T-helper 2 cell (primary cell): ENCODE results near the gene TMEM52.
"Not testable (repeated sequence)": the region's sequence is repeated elsewhere in the genome, so short reads cannot be mapped to it uniquely, and the experiment has no call there.

Experiments used
- DNase-seq, 5 experiments: peaks; one replicate each; pipeline versions ENCODE4 v3.0.0 to v3.0.0-alpha.2; 2012 to 2022

TMEM52 gene

DNA sequence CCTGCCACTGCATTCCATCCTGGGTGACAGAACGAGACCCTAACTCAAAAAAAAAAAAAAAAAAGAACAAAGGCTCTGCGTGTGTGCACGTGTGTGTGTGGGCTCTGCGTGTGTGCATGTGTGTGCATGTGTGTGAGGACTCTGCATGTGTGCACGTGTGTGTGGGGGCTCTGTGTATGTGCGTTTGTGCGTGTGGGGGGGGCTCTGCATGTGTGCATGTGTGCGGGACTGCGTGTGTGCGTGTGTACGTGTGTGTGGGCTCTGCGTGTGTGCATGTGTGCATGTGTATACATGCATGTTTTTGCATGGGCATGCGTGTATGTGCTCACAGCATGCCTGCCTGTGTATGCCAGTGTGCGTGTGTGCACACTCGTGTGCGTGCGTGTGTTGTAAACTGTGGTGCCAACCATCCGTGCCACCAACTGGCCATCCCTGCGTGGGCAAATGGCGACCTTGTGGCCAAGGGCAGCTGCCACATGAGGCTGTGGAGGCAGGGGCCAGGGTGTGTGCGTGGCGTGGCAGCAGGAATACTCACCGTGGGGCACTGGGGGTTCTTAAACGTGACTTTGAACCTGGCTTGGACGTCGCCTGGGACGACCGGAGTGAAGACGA, 26.8 kb upstream of the TMEM52 start:
- no peak for DNase-seq

- DNase-seq, result peak; percentile 17 to 48 (median 35)
Observed at GRCh38 chr1:1943834-1944570, 24.9 kb upstream of the TMEM52 start.

DNA sequence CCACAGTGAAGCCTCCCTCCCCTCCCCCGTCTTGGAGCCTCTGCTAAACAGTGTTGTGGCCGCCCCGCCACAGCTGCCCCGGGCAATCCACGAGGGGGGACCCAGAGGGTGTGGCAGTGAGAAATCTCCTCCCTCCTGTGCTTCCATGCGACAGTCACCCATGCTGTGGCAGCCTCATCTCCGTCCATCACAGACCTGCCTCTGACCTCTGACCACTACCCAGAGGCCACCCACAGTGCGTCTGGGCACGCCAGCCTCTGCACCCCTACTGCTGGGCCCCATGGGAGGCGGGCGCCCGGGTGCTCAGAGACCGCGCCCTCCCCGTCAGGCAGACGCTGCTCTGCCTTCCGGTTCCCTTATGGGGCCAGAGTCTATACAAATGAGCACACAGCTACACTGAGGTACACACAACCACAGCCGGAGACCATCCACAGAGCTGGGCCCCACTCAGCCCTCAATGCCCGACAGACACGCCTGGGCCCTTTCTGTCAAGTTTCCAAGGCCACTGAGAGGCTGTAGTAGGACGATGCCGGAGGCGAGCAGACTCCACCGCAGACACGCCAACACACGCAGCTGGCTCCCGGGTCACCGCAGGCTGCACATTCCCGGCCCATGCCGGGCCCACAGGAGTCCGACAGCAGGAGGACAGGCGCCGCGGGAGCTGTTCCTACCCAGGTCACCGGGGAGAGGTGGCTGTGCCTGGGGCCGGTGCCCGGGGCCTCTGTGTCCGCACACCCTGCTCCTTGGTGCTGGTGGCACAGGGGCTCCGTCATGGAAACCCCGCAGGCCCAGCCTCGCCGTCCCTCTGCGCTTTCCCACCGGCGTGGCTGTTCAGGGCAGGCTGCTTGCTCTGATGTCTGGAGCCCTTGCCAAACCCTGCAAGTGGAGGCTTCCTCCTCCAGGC, 23.9 kb upstream of the TMEM52 start:
- no peak for DNase-seq

GRCh38 chr1:1941868-1942752, 23.0 kb upstream of the TMEM52 start:
- DNase-seq, result no peak

DNA sequence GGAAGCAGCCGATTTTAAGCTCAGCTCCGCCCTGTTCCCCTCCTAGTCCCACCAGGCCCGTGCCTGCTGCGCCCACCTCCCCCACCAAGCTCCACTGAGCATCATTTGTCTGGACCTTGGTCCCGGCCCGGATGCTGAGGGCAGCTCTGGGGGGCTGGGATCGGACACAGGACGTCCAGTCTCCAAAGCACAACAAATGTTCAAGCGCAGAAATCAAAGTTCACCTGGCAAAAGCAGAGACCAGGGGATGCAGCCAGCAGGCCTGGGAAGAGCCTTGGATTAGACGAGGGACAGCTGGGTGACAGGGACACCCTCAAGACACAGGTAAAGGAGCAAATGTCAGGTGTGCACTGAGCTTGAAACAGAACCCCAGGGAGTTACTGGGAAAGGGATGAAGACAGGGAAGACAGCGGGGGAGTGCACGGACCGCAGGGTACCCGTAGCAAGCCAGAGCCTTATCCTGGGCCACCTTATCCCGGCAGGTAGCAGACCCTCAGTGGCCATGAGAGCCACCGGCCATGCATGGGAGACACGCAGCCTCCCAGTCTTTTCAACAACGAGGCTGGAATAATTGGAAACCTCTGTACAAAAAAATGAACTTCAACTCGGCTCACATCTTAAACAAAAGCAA, 22.2 kb upstream of the TMEM52 start:
- DNase-seq, result no peak

- no peak for DNase-seq
Observed at GRCh38 chr1:1940123-1940425, 21.0 kb upstream of the TMEM52 start.

DNA sequence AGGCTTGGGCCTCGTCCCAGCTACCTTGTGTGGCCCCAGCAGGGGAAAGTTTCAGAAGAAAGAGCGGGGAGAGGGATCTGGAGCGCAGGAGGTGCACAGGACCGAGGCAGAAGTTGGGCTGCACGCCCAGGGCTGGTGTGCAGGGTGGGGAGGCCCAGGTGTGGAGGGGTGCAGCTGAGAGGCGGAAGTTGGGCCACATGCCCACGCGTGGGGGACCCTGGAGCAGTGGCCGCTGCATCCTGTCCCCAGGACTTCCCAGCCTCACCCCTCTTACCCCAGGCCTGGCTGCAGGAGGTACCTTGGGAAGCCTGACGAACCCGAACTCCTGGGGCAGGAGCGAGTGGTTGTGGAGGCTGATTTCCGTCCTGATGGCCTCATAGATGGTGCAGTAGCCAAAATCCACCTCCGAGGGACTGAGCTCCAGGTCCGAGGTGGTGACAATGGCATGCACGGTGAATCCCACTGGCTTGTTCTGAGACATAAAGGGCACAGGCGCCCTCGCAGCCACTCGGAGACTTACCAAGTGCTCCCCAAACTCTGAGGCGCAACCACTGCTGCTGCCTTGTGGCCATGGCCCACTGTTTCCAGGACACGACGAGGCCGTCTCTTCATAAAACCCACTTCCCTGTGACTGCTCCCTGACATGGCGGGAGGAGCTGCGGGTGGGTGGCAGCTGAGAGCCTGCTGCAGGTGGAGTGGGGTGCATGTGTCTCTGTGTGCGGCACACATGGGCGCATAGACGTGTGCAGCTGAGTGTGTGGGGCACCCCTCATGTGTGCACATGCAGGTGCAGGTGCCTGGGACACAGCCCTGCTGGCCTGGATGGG, 20.4 kb upstream of the TMEM52 start:
- no peak for DNase-seq

GRCh38 chr1:1938613-1939295, 19.7 kb upstream of the TMEM52 start:
- DNase-seq, result no peak

- no peak for DNase-seq
Observed at GRCh38 chr1:1938276-1938573, 19.1 kb upstream of the TMEM52 start.

GRCh38 chr1:1937549-1938275, 18.6 kb upstream of the TMEM52 start:
- no peak for DNase-seq

DNA sequence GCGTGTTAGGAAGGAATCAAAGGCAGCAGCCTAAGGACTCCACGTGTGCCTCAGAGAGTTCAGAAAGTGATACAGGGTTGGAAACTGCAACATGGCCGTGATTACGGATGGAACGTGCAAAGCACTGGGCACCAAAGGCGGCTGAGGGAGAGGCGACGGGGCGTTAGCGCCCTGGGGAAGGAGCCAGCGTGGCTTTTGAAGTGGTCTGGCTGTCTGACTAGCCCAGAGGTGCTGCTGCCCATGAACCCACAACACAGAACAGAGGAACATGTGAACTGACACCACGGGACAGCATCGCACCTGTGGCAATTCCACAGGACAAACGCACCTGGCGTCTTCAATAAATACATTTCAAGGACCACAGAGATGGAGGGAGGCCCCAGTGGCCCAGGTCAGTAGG, 18.0 kb upstream of the TMEM52 start:
- no peak for DNase-seq

DNA sequence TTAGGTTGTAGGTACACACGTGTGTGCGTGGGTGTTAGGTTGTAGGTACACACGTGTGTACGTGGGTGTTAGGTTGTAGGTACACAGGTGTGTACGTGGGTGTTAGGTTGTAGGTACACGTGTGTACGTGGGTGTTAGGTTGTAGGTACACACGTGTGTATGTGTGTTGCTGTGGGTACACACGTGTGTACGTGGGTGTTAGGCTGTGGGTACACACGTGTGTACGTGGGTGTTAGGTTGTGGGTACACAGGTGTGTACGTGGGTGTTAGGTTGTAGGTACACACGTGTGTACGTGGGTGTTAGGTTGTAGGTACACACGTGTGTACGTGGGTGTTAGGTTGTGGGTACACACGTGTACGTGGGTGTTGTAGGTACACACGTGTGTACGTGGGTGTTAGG, 15.8 kb upstream of the TMEM52 start:
- DNase-seq, result not testable (repeated sequence)

GRCh38 chr1:1929639-1930545, 10.8 kb upstream of the TMEM52 start:
- DNase-seq, result no peak

DNA sequence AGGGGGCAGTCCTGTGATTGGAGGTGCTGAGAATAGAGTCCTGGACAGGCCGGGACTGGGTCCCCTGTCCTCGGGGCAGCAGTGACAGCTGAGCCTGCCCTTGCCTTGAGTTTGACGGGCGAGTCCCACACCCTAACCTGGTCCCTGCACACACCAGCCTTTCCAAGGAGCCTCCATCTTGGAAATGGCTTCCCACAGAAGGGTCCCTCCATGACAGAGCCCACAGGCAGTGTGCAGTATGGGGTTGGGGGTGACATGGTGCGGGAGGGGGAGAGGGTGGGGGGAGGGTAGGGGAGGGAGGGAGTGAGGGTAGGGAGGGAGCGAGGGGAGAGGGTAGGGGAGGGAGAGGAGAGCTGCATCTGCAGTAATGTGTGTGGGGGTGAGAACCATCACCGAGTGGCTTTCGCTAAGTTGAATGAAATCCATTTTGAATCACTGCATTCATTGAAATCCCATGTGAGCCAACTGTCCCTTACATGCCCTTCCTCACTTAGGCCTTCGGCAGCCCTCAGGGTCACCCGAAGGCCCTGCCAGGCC, 10.1 kb upstream of the TMEM52 start:
- DNase-seq, result no peak

- no peak for DNase-seq
Observed at GRCh38 chr1:1928231-1929101, 9.4 kb upstream of the TMEM52 start.

- no peak for DNase-seq
Observed at GRCh38 chr1:1927751-1928150, 8.7 kb upstream of the TMEM52 start.

- no peak for DNase-seq
Observed at GRCh38 chr1:1926886-1927660, 8.0 kb upstream of the TMEM52 start.
